Iris pigment epithelial cell (primary cell): ENCODE results near the gene KCNAB1.

Source experiments
- DNase-seq: peaks from one replicate; pipeline ENCODE4 v3.0.0-alpha.2; 2011; ENCODE audit warnings: low read depth

The KCNAB1 gene

GRCh38 chr3:156140001-156140595 is 19.7 kb downstream of the KCNAB1 start:
- DNase-seq, result no peak

- no peak for DNase-seq
Measured at GRCh38 chr3:156142702-156143101, 22.3 kb downstream of the KCNAB1 start.

- DNase-seq, result no peak
Measured at GRCh38 chr3:156143136-156143535, 22.8 kb downstream of the KCNAB1 start.

- no peak for DNase-seq
Measured at GRCh38 chr3:156144060-156144459, 23.7 kb downstream of the KCNAB1 start.

GRCh38 chr3:156145866-156146265 is 25.5 kb downstream of the KCNAB1 start:
- no peak for DNase-seq

- DNase-seq, result no peak
Measured at GRCh38 chr3:156148345-156148945, 28.1 kb downstream of the KCNAB1 start.

- DNase-seq, result peak; percentile 34
Measured at GRCh38 chr3:156148946-156149381, 28.6 kb downstream of the KCNAB1 start.

- no peak for DNase-seq
Measured at GRCh38 chr3:156149876-156150275, 29.5 kb downstream of the KCNAB1 start.

- DNase-seq, result peak; percentile 67
Measured at GRCh38 chr3:156150434-156151066, 30.2 kb downstream of the KCNAB1 start.

- peak; percentile 69 for DNase-seq
Measured at GRCh38 chr3:156151824-156152428, 31.5 kb downstream of the KCNAB1 start.

- DNase-seq, result no peak
Measured at GRCh38 chr3:156158656-156159295, 38.4 kb downstream of the KCNAB1 start.

GRCh38 chr3:156160647-156161046 is 40.3 kb downstream of the KCNAB1 start:
- DNase-seq, result no peak

- DNase-seq, result no peak
Measured at GRCh38 chr3:156161172-156161571, 40.8 kb downstream of the KCNAB1 start.

- DNase-seq, result no peak
Measured at GRCh38 chr3:156163848-156164247, 43.5 kb downstream of the KCNAB1 start.

GRCh38 chr3:156166808-156167207 is 46.4 kb downstream of the KCNAB1 start:
- no peak for DNase-seq

GRCh38 chr3:156170571-156170970 is 50.2 kb downstream of the KCNAB1 start:
- no peak for DNase-seq

GRCh38 chr3:156171281-156172267 is 51.2 kb downstream of the KCNAB1 start:
- no peak for DNase-seq

GRCh38 chr3:156172536-156172935 is 52.2 kb downstream of the KCNAB1 start:
- DNase-seq, result no peak

- DNase-seq, result peak; percentile 39
Measured at GRCh38 chr3:156174229-156174847, 54.0 kb downstream of the KCNAB1 start.

GRCh38 chr3:156175570-156175969 is 55.2 kb downstream of the KCNAB1 start:
- DNase-seq, result peak; percentile 7

- DNase-seq, result no peak
Measured at GRCh38 chr3:156176048-156176447, 55.7 kb downstream of the KCNAB1 start.
